Jurkat, Clone E6-1 (cell line): Measurements from ENCODE around the gene HPSE.
"Not testable (repeated sequence)": the region's sequence is repeated elsewhere in the genome, so short reads cannot be mapped to it uniquely, and the experiment has no call there.

Experiments used
- DNase-seq: peaks from one replicate; pipeline ENCODE4 v3.0.0-alpha.2; 2011; ENCODE audit warnings: low read depth, low spot score
- H3K4me3 ChIP-seq: 2 replicates; pipeline ENCODE4 v1.5.1; 2011; ENCODE audit warnings: mild to moderate bottlenecking, low read length, control low read depth, moderate library complexity

The HPSE gene

DNA sequence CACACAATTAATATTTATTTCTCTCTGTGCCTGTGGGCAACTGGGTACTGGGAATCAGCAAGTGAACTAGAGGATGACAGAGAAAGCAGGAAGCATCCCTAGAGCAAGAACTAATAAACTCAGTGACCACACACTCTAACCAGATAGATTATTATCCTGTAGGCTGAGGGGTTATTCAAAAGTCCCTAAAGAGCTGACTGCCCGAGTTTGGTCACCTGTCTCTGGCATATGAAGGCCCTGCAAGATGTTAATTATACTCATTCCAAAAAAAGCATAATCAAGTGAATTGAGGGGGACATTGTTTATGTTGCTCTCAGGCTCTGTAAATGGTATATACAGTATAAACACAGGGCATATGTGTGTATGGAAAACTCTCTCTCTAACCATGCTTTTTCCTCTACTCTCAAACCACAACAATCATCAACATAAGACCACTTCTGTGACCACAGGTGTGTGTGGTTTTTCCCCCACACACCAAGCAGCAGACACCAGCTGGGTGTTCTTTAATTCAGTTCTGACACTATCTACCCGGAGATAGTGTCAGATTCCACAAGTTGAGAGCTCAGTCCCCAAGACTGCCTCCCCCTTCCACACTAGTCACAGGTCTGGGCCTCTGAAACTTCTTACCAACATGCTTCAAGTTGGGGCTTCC is 6.2 kb upstream of the HPSE start:
- DNase-seq, result peak; percentile 96
- H3K4me3 ChIP-seq, result no peak overlapping the region

DNA sequence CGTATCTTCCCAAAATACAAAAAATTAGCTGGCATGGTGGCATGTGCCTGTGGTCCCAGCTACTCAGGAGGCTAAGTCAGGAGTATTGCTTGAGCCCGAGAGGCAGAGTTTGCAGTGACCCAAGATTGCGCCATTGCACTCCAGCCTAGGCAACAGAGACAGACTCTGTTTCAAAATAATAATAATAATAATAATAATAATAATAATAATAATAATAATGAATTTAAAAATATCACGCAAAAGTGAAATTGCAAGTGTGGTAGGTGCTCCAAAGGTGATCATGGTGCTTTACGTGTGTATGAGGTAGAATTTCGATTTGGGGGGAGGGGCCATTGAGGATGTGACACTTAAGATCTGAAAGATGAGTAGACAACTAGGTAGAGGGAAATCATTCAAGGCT is 4.9 kb upstream of the HPSE start:
- no peak overlapping the region for H3K4me3 ChIP-seq
- DNase-seq, result no peak

DNA sequence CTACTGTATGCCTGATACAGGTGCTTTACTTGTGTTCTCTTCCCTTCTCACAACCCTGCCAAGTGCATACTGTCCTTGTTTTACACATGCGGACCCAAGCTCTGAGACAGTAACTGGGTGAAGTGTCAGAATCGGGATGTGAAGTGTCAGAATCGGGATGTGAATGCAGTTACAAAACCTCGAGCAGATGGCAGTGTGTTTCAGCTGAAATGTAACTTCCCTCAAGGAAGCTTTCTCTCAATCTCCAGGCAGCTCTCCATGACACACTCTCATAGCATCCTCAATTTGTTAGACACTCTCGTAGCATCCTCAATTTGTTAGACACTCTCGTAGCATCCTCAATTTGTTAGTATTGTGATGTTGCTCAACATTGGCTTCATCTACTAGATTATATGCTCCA is 1.1 kb upstream of the HPSE start:
- no peak overlapping the region for H3K4me3 ChIP-seq
- DNase-seq, result no peak

- no peak overlapping the region for H3K4me3 ChIP-seq
- DNase-seq, result no peak
Observed at GRCh38 chr4:83331956-83332355, 2.7 kb downstream of the HPSE start.

DNA sequence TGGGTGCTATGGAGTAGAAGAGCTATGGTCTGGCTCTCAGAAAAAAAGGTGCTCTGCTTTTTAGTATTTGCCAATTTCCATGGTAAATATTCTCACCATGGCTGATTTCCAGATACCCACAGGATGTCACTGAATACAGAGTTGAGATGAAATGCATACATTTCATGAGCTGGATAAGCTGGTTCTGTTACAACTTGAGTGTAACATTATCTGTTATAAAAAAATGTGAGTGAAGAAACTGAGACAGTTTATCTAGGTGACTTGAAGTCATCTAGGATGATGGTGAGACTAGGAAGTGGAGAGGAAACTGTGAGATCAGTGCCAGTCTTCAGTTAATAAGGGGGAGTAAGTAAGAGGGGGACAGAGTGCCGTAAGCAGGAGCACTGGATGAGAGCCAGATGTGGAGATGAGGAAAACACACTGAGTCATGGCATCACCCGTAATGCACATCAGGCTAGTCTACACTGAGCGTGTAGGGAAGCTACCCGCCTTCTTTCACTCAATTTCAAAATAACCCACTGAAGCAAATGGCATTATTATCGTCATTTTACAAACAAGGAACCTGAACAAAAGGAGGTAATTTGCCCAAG is 5.0 kb downstream of the HPSE start:
- DNase-seq, result no peak
- H3K4me3 ChIP-seq, result no peak overlapping the region

DNA sequence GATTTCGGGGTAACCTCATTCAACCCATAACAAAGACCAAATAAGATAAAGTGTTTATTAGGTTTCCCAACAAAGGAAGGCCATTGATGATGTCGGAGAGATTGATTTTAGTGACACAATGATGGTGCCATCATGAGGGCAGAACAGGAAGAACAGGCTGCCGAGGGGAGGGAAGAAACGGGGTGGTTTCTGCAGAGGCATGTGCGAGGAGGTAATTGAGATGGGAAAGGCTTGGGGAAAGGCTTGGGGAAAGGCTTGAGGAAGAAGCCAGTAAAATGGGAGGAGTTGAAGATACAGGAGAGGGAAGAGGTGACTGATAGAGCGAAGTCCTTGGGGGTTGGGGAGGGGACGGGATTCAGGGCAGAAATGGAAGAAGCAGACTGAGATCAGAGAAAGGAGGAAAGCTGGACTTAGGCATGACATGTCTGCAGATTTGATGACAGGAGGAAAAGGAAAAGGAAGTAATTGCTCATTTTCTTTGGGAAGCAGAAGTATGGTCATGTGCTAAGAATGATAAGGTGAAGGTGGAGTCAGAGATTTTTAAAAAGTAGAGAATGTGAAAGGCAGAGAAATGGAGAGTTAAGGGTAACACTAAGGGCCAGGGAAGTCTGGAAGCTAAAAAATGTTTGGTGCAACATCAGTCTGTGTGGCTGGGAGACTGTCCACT is 6.0 kb downstream of the HPSE start:
- no peak overlapping the region for H3K4me3 ChIP-seq
- DNase-seq, result no peak

DNA sequence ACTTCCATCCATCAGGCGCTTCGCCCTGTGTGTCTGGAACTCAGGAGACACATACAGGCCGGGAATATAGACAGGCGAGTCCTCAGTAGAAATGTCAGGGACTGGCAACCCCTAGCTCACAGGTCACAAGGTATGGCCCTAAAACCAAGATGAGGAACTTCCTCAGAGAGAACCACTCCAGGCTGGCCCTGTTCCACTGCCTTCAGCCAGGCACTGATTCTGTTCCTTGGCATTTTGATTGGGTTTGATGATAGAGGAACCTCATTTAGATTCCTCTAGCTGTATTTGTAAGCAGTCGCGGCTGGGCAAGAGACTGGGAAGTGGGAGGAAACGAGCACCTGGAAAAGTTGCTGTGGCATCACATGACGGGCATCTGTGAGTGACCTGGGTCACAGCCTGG is 8.1 kb downstream of the HPSE start:
- no peak for DNase-seq
- no peak overlapping the region for H3K4me3 ChIP-seq

- DNase-seq, H3K4me3 ChIP-seq: not testable (repeated sequence)
Observed at GRCh38 chr4:83325306-83325705, 9.3 kb downstream of the HPSE start.

DNA sequence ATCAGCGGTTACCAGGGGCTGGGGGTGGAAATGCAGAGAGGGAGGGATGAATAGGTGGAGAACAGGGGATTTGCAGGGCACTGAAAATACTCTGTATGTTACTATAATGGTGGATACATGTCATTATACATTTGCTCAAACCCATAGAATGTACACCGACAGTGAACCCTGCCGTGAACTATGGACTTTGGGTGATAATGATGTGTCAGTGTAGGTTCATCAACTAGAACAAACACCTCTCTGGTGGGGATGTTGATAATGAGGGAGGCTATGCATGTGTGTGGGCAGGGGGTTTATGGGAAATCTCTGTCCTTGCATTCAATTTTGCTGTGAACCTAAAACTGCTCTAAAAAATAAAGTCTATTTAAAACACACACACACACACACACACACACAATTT is 11.5 kb downstream of the HPSE start:
- no peak overlapping the region for H3K4me3 ChIP-seq
- no peak for DNase-seq

- peak; percentile 11 for DNase-seq
- H3K4me3 ChIP-seq, result no peak overlapping the region
Observed at GRCh38 chr4:83320548-83320947, 14.1 kb downstream of the HPSE start.

- H3K4me3 ChIP-seq, result no peak overlapping the region
- DNase-seq, result no peak
Observed at GRCh38 chr4:83318666-83319065, 16.0 kb downstream of the HPSE start.

DNA sequence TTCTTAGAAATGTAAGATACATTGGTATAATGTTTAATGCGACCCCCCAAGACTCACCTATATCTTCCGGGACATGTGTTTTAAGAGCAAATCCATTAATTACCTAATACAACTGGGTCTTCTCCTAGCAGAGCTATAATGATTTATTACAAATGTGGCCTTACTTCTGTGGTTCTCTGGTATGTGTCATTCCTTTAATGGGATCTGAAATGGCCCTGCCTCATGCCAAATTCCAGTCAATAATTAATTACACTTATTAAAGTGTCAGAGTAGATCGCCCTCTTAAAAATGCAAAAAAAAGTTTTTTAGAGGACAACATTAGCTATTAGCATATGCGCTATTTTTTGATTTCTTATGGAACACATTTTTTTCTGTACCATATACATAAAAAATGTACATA is 17.0 kb downstream of the HPSE start:
- no peak for DNase-seq
- H3K4me3 ChIP-seq, result no peak overlapping the region

DNA sequence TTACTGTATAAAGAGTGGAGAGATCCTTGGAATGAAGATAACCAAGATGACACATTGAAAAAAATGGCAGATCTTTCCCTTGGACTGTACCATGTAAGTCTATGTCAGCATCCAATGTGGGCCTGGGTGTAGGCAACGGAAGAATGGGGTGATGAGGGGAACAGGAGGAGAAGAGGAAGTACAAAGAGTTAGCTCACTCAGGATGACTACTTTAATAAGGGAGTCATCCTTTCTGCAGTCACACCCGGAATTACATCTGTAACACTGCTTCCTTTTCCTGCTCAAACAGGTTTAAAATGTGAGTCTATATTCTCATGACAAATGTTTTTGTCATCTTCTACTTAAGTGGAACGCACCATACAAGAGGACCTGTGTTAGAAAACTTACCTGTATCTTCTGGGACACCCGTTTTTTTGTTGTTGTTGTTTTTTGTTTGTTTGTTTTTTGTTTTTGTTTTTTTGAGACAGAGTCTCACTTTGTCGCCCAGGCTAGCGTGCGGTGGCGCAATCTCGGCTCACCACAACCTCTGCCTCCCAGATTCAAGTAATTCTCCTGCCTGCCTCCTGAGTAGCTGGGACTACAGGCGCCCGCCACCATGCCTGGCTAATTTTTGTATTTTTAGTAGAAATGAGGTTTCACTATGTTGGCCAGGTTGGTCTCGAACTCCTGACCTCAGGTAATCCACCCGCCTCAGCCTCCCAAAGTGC is 18.0 kb downstream of the HPSE start:
- H3K4me3 ChIP-seq, result no peak overlapping the region
- no peak for DNase-seq

DNA sequence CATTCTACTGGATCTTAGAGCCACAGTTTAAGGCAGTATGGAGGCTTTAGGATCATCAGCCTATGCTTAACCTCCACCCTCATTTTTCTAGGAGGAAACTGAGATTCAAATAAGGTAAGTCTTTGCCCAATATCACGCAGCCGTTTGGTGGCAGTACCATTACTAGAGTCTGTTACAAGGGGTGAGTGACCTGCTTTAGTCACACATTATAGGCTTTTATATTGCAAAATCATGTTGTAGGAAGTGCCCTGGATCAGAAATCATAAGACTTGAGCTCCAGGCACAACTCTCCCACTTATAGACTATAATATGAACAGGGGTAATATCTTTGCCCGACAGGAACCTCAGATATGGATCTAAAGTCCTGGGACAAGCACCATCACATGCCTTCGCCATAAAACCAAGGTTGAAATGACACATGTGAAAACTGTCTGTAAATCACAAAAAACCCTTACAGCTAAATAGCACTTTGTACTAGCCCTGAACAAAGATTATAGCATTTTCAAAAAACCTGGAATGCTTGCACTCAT is 19.2 kb downstream of the HPSE start:
- DNase-seq, result no peak

GRCh38 chr4:83308672-83309071 is 26.0 kb downstream of the HPSE start:
- no peak overlapping the region for H3K4me3 ChIP-seq
- DNase-seq, result no peak

More for the DNA sequence above, 19.2 kb downstream of the HPSE start:
- no peak overlapping the region for H3K4me3 ChIP-seq

DNA sequence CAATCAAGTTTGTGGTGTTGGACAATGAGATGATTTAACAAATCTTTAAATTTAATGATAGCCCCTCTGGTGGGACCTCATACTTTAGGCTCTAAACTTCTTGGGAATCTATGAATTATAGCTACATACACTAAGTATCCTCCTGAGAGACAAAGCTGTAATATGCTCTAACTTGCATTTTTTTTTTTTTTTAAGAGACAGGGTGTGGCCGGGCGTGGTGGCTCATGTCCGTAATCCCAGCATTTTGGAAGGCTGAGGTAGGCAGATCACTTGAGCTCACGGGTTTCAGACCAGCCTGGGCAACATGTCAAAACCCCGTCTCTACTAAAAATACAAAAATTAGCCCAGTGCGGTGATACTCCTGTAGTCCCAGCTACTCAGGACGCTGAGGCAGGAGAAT is 26.7 kb downstream of the HPSE start:
- DNase-seq, result no peak
- H3K4me3 ChIP-seq, result no peak overlapping the region

- no peak overlapping the region for H3K4me3 ChIP-seq
- no peak for DNase-seq
Observed at GRCh38 chr4:83305187-83305586, 29.5 kb downstream of the HPSE start.

DNA sequence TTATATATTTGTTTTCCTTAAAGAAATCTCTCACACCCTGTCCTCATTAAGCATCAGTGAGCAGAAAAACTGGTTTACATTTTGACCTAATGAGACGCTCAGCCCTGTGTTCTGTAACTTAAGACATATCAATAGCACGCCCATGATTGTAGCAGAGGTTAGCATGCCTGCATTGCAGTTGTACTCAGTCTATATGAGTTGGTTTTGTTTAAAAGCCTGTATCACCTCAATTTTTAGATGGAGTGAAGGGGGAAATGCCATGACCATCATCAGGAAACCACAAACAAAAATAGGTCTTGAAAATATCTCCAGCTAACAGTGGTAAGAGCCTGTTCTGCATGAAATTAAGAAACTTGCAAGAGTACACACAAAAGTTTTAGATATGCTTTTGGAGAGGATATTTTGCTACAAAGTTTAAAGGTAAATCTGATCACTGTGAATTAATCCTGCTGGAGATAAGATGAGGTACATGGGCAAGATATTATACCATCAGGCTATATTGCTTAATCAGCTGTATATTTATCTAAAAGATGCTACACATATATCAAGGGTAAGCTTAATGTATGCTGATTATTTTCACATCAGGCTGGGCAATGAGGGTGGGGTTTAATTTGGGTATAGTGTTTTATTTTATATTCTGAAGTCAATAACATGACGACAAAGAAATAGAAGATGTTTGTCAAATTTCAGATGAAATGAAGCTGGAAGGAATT is 36.9 kb downstream of the HPSE start:
- no peak overlapping the region for H3K4me3 ChIP-seq
- DNase-seq, result no peak

- H3K4me3 ChIP-seq, result no peak overlapping the region
- DNase-seq, result no peak
Observed at GRCh38 chr4:83293305-83294046, 41.2 kb downstream of the HPSE start.
